Suprapubic skin (tissue), 4 donors: ENCODE results near the gene SYT8. TPM values are rescaled to one million over a fixed set of nuclear protein-coding genes. Genes with fewer than 3 reads are reported as not detected.
A peak's percentile ranks its signal among the peaks of the same experiment; 100 is the strongest.

Source experiments
- DNase-seq, 2 donors: peaks; one replicate each; pipeline ENCODE4 v3.0.0-alpha.2; 2019; ENCODE audit warnings: low spot score in 2 of 2
- H3K27ac ChIP-seq: fragments of 200-600 bp; sonication (generic); one replicate; pipeline ENCODE4 v1.5.1; 2019
- H3K27me3 ChIP-seq: fragments of 200-600 bp; sonication (generic); one replicate; pipeline ENCODE4 v1.5.1; 2019
- H3K36me3 ChIP-seq: fragments of 200-600 bp; sonication (generic); one replicate; pipeline ENCODE4 v1.5.1; 2019
- H3K4me1 ChIP-seq: fragments of 200-600 bp; sonication (generic); one replicate; pipeline ENCODE4 v1.5.1; 2019
- H3K4me3 ChIP-seq: fragments of 200-600 bp; sonication (generic); one replicate; pipeline ENCODE4 v1.5.1; 2019; ENCODE audit warnings: mild to moderate bottlenecking
- H3K9me3 ChIP-seq: fragments of 200-600 bp; sonication (generic); one replicate; pipeline ENCODE4 v1.5.1; 2019
- EP300 ChIP-seq: sonication (generic); formaldehyde crosslinking; IDR thresholded peaks from one replicate; pipeline ENCODE4 v1.6.1; 2017; ENCODE audit warnings: antibody characterized with exemption
- POLR2A ChIP-seq, 2 donors: fragments of 450-650 bp; IDR thresholded peaks; one replicate each; pipeline ENCODE4 v1.6.1; 2017; ENCODE audit warnings: antibody characterized with exemption in 2 of 2, mild to moderate bottlenecking in 2 of 2, moderate library complexity in 2 of 2
- POLR2AphosphoS5 ChIP-seq, 3 donors: sonication (generic); formaldehyde crosslinking; IDR thresholded peaks; one replicate each; pipeline ENCODE4 v1.6.1; 2017; ENCODE audit warnings: antibody characterized with exemption in 3 of 3
- WGBS: methylation state at CpG from one replicate; pipeline ENCODE4 v1.1.5; 2018; 5-methylcytosine and 5-hydroxymethylcytosine counted together
- total RNA-seq, 4 donors: library from RNA; depleted of rRNA; stranded (reverse); fragments of >200 nt; gene quantifications; one replicate each; pipeline ENCODE4 v1.1.0, GENCODE V29; 2016
- TF ChIP-seq, protein P1 (sequence below), 2 donors: fragments of 200-600 bp in 1 of 2; fragments of 450-650 bp in 1 of 2; sonication (generic) in 1 of 2; IDR thresholded peaks; one replicate each; pipeline ENCODE4 v1.5.1; 2016 to 2019; ENCODE audit warnings: antibody characterized with exemption in 2 of 2, mild to moderate bottlenecking in 1 of 2, moderate library complexity in 1 of 2

Gene SYT8
- total RNA-seq, 4 donors from 2014 or later: 141 to 280 (median 193) TPM

DNA sequence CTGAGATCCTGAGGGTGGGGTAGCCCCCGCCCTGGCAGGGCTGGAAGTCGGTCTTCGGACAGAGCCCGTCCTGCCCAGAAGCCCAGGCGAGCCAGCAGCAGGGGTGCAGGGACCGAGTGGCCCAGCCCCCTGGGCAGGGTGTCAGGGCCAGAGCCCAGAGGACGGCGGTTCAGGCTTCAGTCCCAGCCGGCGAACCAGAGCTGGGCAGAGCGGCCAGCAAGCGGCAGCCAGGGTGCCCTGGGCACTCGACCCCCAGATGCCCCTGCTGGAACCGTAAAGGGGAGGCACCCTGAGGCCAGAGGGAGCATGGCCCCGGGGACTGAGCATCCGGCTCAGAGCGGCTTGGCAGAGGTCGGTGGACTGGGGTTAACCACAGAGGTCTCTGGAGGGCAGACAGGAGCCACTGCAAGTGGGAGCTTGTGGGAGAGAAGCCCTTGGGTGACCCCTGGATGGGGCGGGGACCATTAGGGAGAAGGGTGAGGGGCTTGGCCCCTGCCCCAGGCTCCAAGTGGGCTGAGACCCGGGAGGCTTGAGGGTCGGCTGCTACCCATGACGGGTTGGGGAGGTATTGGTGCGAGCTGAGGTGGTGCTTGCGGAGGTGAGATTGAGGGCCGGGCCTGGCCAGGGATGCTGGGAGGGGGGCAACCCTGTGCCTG, 34.0 kb downstream of the SYT8 start:
- WGBS: 64% methylated on average over 9 of the region's 25 CpGs
- TF ChIP-seq POLR2AphosphoS5 (IDR thresholded peaks at IDR 0.05) (no peak), EP300 (no peak), POLR2A (IDR thresholded peaks at IDR 0.05) (no peak)
- TF ChIP-seq, protein P1, sequence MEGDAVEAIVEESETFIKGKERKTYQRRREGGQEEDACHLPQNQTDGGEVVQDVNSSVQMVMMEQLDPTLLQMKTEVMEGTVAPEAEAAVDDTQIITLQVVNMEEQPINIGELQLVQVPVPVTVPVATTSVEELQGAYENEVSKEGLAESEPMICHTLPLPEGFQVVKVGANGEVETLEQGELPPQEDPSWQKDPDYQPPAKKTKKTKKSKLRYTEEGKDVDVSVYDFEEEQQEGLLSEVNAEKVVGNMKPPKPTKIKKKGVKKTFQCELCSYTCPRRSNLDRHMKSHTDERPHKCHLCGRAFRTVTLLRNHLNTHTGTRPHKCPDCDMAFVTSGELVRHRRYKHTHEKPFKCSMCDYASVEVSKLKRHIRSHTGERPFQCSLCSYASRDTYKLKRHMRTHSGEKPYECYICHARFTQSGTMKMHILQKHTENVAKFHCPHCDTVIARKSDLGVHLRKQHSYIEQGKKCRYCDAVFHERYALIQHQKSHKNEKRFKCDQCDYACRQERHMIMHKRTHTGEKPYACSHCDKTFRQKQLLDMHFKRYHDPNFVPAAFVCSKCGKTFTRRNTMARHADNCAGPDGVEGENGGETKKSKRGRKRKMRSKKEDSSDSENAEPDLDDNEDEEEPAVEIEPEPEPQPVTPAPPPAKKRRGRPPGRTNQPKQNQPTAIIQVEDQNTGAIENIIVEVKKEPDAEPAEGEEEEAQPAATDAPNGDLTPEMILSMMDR (IDR thresholded peaks at IDR 0.05): no peak
- Histone ChIP-seq H3K36me3 (no peaks in the 10 kb centered on the region), H3K27me3 (no peaks in the 10 kb centered on the region), H3K4me3 (peak overlapping the region; percentile 43), H3K9me3 (no peaks in the 10 kb centered on the region), H3K4me1 (peaks cover 80% of the 10 kb centered on the region), H3K27ac (peak overlapping the region; percentile 22)
- no peak for DNase-seq

GRCh38 chr11:1869427-1870325, 34.9 kb downstream of the SYT8 start:
- no peak for TF ChIP-seq POLR2A (IDR thresholded peaks at IDR 0.05)
- TF ChIP-seq, protein P1 (IDR thresholded peaks at IDR 0.05): peak in 1 of 2 donors; percentile 38
- Histone ChIP-seq H3K36me3 (no peaks in the 10 kb centered on the region), H3K27ac (peak overlapping the region; percentile 77), H3K9me3 (no peaks in the 10 kb centered on the region), H3K27me3 (no peaks in the 10 kb centered on the region), H3K4me1 (peaks cover 77% of the 10 kb centered on the region), H3K4me3 (peak overlapping the region; percentile 43)
- WGBS: 73% methylated on average over 30 of the region's 34 CpGs
- DNase-seq: no peak

DNA sequence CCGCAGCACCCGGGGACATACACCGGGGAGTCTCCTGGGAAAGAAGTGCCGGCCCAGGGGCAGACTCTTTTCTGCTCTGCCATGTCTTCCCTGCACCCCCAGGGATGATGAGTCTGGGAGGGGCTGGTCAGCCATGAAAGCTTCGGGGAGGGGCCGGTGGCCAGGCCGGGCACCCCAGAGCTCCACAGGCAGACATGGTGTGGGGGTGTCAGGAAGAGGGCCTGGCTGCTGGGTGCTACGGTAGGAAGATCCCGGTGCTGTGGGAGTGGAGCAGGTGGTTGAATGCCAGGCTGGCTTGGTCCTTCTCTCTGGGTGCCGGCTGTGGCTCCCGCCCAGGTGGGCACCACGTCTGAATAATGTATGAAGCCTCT, 35.5 kb downstream of the SYT8 start:
- no peaks in the 10 kb centered on the region for H3K27me3 ChIP-seq
- no peak for DNase-seq
- TF ChIP-seq EP300 (no peak), POLR2A (IDR thresholded peaks at IDR 0.05) (no peak), POLR2AphosphoS5 (IDR thresholded peaks at IDR 0.05) (no peak)
- TF ChIP-seq, protein P1 (IDR thresholded peaks at IDR 0.05): no peak
- H3K36me3 ChIP-seq: no peaks in the 10 kb centered on the region
- peak overlapping the region; percentile 77 for H3K27ac ChIP-seq
- peak overlapping the region; percentile 43 for H3K4me3 ChIP-seq
- WGBS: 33% methylated on average over 3 of the region's 12 CpGs
- peaks cover 77% of the 10 kb centered on the region for H3K4me1 ChIP-seq
- H3K9me3 ChIP-seq: no peaks in the 10 kb centered on the region

GRCh38 chr11:1870721-1871466, 36.1 kb downstream of the SYT8 start:
- WGBS: 22% methylated on average over 28 of the region's 50 CpGs
- Histone ChIP-seq H3K9me3 (no peaks in the 10 kb centered on the region), H3K27ac (peak overlapping the region; percentile 77), H3K27me3 (no peaks in the 10 kb centered on the region), H3K36me3 (no peaks in the 10 kb centered on the region), H3K4me3 (peak overlapping the region; percentile 43), H3K4me1 (peaks cover 81% of the 10 kb centered on the region)
- DNase-seq: no peak
- no peak for TF ChIP-seq EP300
- TF ChIP-seq POLR2A (IDR thresholded peaks at IDR 0.05): no peak
- peak in 1 of 3 donors; percentile 3 for TF ChIP-seq POLR2AphosphoS5 (IDR thresholded peaks at IDR 0.05)

DNA sequence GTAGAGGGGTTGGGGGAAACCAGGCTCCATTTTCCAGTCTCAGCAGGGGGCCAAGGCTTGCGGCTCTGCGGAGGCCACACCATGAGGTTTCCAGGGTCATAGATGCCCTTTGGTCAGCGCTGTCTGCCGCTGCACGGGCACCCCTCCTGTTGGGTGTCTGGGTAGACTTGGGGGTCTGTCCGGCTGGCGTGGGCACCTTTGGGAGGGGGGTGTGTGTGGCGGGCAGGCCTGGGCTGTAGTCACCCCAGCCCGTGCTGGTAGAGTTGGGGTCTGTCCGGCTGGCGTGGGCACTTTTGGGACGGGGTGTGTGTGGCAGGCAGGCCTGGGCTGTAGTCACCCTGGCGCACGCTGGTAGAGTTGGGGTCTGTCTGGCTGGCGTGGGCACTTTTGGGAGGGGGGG, 36.7 kb downstream of the SYT8 start:
- peak overlapping the region; percentile 43 for H3K4me3 ChIP-seq
- peak overlapping the region; percentile 77 for H3K27ac ChIP-seq
- H3K36me3 ChIP-seq: no peaks in the 10 kb centered on the region
- no peaks in the 10 kb centered on the region for H3K9me3 ChIP-seq
- peaks cover 87% of the 10 kb centered on the region for H3K4me1 ChIP-seq
- WGBS: no CpG with 5 or more reads among the region's 15 CpGs
- no peak for DNase-seq
- H3K27me3 ChIP-seq: no peaks in the 10 kb centered on the region
- TF ChIP-seq EP300: no peak
- TF ChIP-seq, protein P1 (IDR thresholded peaks at IDR 0.05): no peak
- TF ChIP-seq POLR2AphosphoS5 (IDR thresholded peaks at IDR 0.05): no peak
- TF ChIP-seq POLR2A (IDR thresholded peaks at IDR 0.05): no peak
